Measurements from ENCODE around the gene PRX.
"Not testable (repeated sequence)": the region's sequence is repeated elsewhere in the genome, so short reads cannot be mapped to it uniquely, and the experiment has no call there.

The PRX gene

GRCh38 chr19:40383668-40384248, 29.4 kb downstream of the PRX start:
- DNase-seq = no peak

GRCh38 chr19:40381321-40381720, 31.9 kb downstream of the PRX start:
- no peak for DNase-seq

GRCh38 chr19:40380199-40381037, 32.8 kb downstream of the PRX start:
- DNase-seq = no peak

- no peak for DNase-seq
These were observed 33.6 kb downstream of the PRX start for GRCh38 chr19:40379446-40380198.

DNA sequence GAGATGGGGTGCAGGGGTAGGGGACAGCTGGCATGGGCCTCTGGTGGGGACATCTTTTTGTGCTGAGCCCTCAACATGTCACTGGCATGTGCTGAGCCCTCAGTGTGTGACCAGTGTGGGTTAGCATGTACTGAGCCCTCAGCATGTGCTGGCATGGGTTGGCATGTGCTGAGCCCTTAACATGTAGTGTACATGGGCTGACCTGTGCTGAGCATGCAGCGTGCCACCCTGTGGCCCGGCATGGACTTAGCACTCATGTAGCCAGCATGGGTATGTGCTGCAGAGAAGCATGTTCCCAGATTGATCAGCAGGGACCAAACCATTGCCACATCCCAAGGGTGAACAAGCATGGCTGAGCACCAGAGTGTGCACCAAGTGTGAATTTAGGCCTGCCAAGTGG, 34.7 kb downstream of the PRX start:
- DNase-seq = no peak

DNA sequence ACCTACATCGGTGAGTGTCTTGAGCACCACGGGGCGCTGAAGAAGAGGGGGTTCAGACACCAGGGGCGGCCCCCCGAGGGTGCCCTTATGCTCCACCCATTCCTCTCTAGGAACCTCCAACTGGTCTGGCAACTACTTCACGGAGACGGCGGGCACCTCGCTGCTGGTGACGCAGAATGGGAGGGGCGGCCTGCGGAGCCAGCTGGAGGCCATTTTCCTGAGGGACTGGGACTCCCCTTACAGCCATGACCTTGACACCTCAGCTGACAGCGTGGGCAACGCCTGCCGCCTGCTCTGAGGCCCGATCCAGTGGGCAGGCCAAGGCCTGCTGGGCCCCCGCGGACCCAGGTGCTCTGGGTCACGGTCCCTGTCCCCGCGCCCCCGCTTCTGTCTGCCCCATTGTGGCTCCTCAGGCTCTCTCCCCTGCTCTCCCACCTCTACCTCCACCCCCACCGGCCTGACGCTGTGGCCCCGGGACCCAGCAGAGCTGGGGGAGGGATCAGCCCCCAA, 35.2 kb downstream of the PRX start:
- no peak for DNase-seq

DNA sequence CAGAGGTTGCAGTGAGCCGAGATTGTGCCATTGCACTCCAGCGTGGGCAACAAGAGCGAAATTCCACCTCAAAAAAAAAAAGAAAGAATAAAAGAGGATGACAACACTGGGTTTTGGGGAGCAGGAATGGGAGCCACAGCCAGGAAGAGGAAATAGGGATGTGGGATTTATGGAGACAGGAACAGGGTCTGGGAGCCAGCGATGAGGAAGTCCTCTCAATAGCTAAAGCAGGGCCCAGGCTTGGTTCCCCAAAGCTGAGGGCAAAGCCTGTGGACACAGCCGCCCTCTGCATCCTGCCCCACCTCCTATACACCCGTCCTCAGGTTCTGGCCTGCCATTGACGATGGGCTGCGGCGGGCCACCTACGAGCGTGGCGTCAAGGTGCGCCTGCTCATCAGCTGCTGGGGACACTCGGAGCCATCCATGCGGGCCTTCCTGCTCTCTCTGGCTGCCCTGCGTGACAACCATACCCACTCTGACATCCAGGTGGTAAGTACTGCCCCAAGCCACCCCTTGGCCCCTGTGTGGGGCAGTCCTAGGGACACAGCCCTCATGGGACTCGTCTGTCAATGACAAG, 36.8 kb downstream of the PRX start:
- no peak for DNase-seq

DNA sequence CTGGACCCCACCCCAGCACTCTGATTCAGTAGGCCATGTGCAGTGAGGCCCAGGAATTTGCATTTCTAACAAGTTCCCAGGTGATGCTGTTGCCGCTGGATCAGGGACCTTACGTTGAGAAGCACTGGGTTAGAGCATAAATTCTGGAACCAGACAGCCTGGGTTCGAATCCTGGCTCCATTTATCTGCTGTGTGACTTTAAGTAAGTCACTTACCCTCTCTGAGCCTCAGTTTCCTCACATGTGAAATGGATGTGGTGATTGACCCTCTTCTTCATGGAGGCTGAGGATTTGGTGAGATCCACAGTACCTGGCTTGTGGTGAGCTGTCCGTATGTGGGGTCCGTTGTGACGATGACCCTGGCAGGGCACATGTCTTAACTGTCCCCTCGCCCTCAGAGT, 39.1 kb downstream of the PRX start:
- DNase-seq = no peak

DNA sequence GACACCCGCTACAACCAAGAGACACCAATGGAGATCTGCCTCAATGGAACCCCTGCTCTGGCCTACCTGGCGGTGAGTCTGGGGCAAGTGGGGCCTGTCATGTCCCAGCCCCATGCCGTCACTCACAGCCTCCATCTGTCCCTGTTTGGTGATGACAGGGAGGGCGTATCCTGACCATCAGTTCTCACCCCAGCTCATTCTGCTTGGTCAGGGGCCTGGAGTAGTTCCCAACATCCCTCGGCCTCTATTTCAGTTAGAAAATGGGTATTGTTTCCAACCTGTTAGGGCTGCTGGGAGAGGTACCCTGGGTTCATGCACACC, 41.4 kb downstream of the PRX start:
- DNase-seq = no peak

- DNase-seq = no peak
These were observed 42.0 kb downstream of the PRX start for GRCh38 chr19:40370997-40371801.

GRCh38 chr19:40370253-40370652, 42.9 kb downstream of the PRX start:
- not testable (repeated sequence) for DNase-seq

DNA sequence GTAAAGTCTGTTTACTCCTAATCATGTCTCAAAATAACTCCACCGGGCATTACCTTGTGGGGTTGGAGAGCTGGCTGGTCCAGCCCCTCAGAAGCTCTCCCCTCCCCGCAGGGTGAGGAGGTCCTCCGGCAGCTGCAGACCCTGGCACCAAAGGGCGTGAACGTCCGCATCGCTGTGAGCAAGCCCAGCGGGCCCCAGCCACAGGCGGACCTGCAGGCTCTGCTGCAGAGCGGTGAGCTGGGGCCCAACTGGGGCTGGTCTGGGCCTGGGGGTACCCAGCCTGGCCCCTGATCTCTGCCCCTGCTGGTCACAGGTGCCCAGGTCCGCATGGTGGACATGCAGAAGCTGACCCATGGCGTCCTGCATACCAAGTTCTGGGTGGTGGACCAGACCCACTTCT, 43.4 kb downstream of the PRX start:
- DNase-seq = no peak

GRCh38 chr19:40367577-40368434, 45.4 kb downstream of the PRX start:
- DNase-seq = no peak

DNA sequence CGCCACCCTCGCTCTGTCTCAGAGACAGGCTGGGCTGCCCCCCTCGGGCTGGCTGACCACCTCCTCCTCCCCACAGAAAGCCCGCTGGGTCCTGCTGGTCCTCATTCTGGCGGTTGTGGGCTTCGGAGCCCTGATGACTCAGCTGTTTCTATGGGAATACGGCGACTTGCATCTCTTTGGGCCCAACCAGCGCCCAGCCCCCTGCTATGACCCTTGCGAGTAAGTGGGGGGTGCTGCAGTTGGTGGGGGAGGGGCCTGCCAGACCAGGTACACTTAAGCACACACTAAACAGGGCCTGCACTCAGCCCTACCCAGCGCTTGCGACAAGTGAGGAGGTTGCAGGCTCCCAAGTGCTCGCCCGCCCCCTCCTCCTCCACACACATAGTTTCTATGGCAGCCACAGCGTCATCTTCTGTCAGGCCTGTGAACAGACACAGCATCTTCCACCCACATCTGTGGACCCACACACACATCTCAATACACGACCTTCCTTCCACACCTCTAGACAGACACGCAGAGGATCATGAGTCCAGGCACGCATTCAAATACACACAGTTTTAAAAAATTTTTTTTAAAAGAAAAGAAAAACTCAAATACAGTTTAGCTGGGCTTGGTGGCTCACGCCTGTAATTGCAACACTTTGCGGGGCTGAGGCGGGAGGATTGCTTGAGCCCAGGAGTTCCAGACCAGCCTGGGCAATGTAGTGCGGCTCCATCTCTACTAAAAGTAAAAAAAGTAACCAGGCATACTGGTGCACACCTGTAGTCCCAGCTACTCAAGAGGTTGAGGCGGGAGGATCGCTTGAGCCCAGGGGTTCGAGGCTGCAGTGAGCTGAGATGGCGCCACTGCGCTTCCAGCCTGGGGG, 46.2 kb downstream of the PRX start:
- DNase-seq = no peak

GRCh38 chr19:40365613-40366401, 47.4 kb downstream of the PRX start:
- peak; percentile 7 to 12 for DNase-seq

DNA sequence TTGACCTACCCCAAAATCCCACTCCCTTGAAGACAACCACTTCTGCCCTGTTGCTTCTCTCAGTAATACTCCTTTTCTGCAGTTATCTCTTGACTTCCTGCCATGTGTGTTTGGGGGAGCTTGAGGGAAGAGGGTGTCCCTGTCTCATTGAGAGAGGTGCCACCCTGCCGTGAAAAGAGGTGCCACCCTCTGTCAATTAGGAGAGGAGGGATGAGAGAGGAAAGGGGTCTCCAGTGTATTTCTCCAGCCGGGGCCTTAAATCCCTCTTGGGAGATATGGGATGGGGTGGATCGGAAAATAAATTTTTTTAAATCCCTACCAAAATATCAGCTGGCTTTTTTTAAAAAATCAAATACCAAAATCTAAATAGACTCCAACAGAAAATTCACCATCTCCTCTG, 48.2 kb downstream of the PRX start:
- DNase-seq = no peak

DNA sequence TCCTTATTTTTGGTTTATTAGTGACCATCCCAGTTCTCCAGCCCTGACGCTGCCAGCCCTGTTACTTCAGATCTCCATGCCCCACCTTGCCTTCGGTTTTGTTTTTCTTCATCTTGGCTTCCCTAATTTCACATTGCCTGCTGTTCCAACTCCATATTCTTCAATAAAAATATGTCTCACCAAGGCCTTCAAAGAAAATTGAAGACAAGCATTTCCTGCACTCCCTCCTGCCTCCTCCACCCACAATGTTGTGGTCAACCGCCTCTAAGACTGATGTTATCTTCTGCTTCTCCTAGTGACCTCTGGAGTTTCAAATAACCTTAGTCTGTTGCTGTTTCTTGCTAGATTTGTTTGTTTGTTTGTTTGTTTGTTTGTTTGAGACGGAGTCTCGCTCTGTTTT, 50.1 kb downstream of the PRX start:
- DNase-seq = no peak

- DNase-seq = no peak
These were observed 51.0 kb downstream of the PRX start for GRCh38 chr19:40362160-40362559.

GRCh38 chr19:40360708-40361241, 52.4 kb downstream of the PRX start:
- no peak for DNase-seq
